Liver (tissue), 3 donors: Measurements from ENCODE around the gene RASL12.

Source experiments
- CTCF ChIP-seq: fragments of 150-350 bp; IDR thresholded peaks from 2 replicates; pipeline ENCODE4 v1.5.1; 2017; ENCODE audit warnings: improper control_type of control experiment, low read depth, low read length; ENCODE audit not compliant: missing input control
- GABPA ChIP-seq, 2 donors: IDR thresholded peaks in 1 of 2; conservative IDR thresholded peaks in 1 of 2; 2 replicates each; pipeline ENCODE4 v1.6.1; 2016; ENCODE audit warnings: antibody characterized with exemption in 2 of 2, mild to moderate bottlenecking in 1 of 2, moderate library complexity in 1 of 2
- MAX ChIP-seq: IDR thresholded peaks from 2 replicates; pipeline ENCODE4 v1.6.1; 2016; ENCODE audit warnings: antibody characterized with exemption
- RAD21 ChIP-seq, 2 donors: IDR thresholded peaks; 2 replicates each; pipeline ENCODE4 v1.6.1; 2016; ENCODE audit warnings: antibody characterized with exemption in 2 of 2, mild to moderate bottlenecking in 2 of 2
- TAF1 ChIP-seq: conservative IDR thresholded peaks from 2 replicates; pipeline ENCODE4 v1.6.1; 2016; ENCODE audit warnings: antibody characterized with exemption, mild to moderate bottlenecking
- donor health status: healthy.
- donor health status: healthy.

- no peak for TF ChIP-seq CTCF
- no peak for TF ChIP-seq MAX
- no peak for TF ChIP-seq TAF1
- TF ChIP-seq GABPA (IDR thresholded peaks at IDR 0.05 in 1 of 2, conservative IDR thresholded peaks at IDR 0.05 in 1 of 2), result no peak
- no peak for TF ChIP-seq RAD21 (IDR thresholded peaks at IDR 0.05)
These were observed 34.3 kb upstream of the RASL12 start for GRCh38 chr15:65101891-65102708.
